ENCODE data around the gene CHN1.

GRCh38 chr2:175037941-175038340 lies 32.8 kb upstream of the CHN1 start:
- TF ChIP-seq CTCF (IDR thresholded peaks at IDR 0.05) (no peak), POLR2A (IDR thresholded peaks at IDR 0.05) (no peak)
